Measurements from ENCODE around the gene PGGT1B.
A peak's percentile ranks its signal among the peaks of the same experiment; 100 is the strongest.

Gene PGGT1B

DNA sequence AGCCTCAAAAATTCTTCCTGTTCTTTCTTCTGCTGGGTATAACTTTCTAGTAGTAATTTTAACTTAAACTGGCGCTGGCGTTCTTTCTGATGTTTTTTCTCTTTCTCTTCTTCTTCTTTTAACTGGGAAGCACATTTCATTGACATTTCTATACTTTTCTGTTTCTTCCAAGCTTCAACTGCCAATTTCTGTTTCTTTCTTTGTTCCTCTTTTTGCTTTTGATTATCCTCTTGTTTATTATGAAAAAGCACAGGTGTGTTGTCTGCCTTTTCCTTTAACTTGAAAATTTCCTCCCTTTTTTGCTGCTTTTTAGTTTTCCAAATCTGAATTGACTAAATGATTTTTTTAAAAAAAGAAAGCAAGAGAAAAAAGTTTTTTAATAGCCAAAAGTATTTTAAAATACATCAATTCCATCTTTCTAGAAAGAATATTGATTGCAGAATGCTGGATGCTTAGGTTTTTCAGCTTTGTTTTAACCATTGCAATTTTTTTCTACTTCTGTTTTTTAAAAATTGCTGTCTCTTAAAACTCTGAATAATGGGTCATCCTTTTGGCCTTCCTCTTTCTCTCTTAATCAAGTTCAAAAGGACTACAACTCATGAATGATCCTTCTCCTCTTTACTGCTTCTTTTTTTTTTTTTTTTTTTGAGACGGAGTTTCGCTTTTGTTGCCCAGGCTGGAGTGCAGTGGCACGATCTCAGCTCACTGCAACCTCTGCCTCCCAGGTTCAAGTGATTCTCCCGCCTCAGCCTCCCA lies 8.8 kb upstream of the PGGT1B start:
- H3F3A ChIP-seq (ENCODE audit: control insufficient read depth, insufficient read depth) = peaks cover 30% of the 10 kb centered on the region
- peak overlapping the region; percentile 50 for H3K4me3 ChIP-seq (ENCODE audit: low read length)
- TF ChIP-seq EZH2phosphoT487 (IDR thresholded peaks at IDR 0.05; ENCODE audit: borderline replicate concordance, low read length) = no peak
- H3K4me1 ChIP-seq (ENCODE audit: control insufficient read depth, low read length) = peaks cover 55% of the 10 kb centered on the region
- no peaks in the 10 kb centered on the region for H3K9me2 ChIP-seq (replicated peaks; ENCODE audit: control insufficient read depth, low read length)
- H3K4me2 ChIP-seq (ENCODE audit: low read length) = peak overlapping the region; percentile 59
- no peaks in the 10 kb centered on the region for H3K9me3 ChIP-seq (ENCODE audit: control insufficient read depth, insufficient read depth, low read length)
- peak overlapping the region; percentile 66 for H3K27ac ChIP-seq (ENCODE audit: low read depth, low read length)
- no peaks in the 10 kb centered on the region for H4K20me1 ChIP-seq (ENCODE audit: control insufficient read depth, insufficient read depth, low read depth, low read length)
- no peaks in the 10 kb centered on the region for H3K79me2 ChIP-seq (ENCODE audit: control insufficient read depth, low read length)
- 0 out of 2 replicates have a peak, but pooled peaks cover 3% of the 10 kb centered on the region for H3K36me3 ChIP-seq (ENCODE audit: control insufficient read depth, low read length)
- no peaks in the 10 kb centered on the region for H3K27me3 ChIP-seq (ENCODE audit: control insufficient read depth, low read length)

GRCh38 chr5:115267617-115268016 lies 4.9 kb upstream of the PGGT1B start:
- Histone ChIP-seq H3K9me2 (replicated peaks; ENCODE audit: control insufficient read depth, low read length) (no peaks in the 10 kb centered on the region), H3K4me3 (ENCODE audit: low read length) (no peak overlapping the region), H4K20me1 (ENCODE audit: control insufficient read depth, insufficient read depth, low read depth, low read length) (no peaks in the 10 kb centered on the region), H3K79me2 (ENCODE audit: control insufficient read depth, low read length) (no peaks in the 10 kb centered on the region), H3K36me3 (ENCODE audit: control insufficient read depth, low read length) (no peaks in the 10 kb centered on the region), H3F3A (ENCODE audit: control insufficient read depth, insufficient read depth) (peaks cover 27% of the 10 kb centered on the region), H3K4me1 (ENCODE audit: control insufficient read depth, low read length) (peaks cover 36% of the 10 kb centered on the region), H3K27ac (ENCODE audit: low read depth, low read length) (no peak overlapping the region), H3K27me3 (ENCODE audit: control insufficient read depth, low read length) (no peaks in the 10 kb centered on the region), H3K9me3 (ENCODE audit: control insufficient read depth, insufficient read depth, low read length) (no peaks in the 10 kb centered on the region), H3K4me2 (ENCODE audit: low read length) (no peak overlapping the region)
- TF ChIP-seq, protein P1, sequence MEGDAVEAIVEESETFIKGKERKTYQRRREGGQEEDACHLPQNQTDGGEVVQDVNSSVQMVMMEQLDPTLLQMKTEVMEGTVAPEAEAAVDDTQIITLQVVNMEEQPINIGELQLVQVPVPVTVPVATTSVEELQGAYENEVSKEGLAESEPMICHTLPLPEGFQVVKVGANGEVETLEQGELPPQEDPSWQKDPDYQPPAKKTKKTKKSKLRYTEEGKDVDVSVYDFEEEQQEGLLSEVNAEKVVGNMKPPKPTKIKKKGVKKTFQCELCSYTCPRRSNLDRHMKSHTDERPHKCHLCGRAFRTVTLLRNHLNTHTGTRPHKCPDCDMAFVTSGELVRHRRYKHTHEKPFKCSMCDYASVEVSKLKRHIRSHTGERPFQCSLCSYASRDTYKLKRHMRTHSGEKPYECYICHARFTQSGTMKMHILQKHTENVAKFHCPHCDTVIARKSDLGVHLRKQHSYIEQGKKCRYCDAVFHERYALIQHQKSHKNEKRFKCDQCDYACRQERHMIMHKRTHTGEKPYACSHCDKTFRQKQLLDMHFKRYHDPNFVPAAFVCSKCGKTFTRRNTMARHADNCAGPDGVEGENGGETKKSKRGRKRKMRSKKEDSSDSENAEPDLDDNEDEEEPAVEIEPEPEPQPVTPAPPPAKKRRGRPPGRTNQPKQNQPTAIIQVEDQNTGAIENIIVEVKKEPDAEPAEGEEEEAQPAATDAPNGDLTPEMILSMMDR (IDR thresholded peaks at IDR 0.05; ENCODE audit: low read depth, low read length, poor library complexity, severe bottlenecking) = no peak
- no peak for TF ChIP-seq EZH2phosphoT487 (IDR thresholded peaks at IDR 0.05; ENCODE audit: borderline replicate concordance, low read length)

- H3K9me2 ChIP-seq (replicated peaks; ENCODE audit: control insufficient read depth, low read length) = no peaks in the 10 kb centered on the region
- no peak for TF ChIP-seq EZH2phosphoT487 (IDR thresholded peaks at IDR 0.05; ENCODE audit: borderline replicate concordance, low read length)
- TF ChIP-seq, protein P1 (IDR thresholded peaks at IDR 0.05; ENCODE audit: low read depth, low read length, poor library complexity, severe bottlenecking) = no peak
These were observed 2.5 kb upstream of the PGGT1B start for GRCh38 chr5:115265220-115265619.

DNA sequence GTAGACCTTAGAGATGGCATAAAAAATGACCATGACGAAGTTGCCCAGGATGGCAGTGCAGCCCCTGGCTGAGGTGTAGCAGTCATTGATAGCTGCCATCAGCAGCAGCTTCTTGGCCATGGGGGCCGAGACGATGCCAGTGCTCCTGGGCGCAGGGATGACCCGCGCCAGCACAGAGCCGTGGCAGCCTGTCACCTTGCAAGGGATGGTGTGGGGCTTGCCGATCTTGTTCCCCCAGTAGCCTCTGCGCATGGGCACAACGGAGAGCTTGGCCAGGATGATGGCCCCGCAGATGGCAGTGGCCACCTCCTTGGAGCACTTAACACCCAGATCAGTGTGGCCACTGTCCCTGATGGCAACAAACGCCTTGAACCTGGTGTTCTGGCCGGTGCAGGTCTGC lies 2.1 kb upstream of the PGGT1B start:
- H3K9me2 ChIP-seq (replicated peaks; ENCODE audit: control insufficient read depth, low read length) = no peaks in the 10 kb centered on the region
- peaks cover 8% of the 10 kb centered on the region; the same call in 1 of the 2 replicates for H3K36me3 ChIP-seq (ENCODE audit: control insufficient read depth, low read length)
- peaks cover 9% of the 10 kb centered on the region; the same call in 1 of the 2 replicates for H3F3A ChIP-seq (ENCODE audit: control insufficient read depth, insufficient read depth)
- H3K27ac ChIP-seq (ENCODE audit: low read depth, low read length) = no peak overlapping the region
- no peak for TF ChIP-seq EZH2phosphoT487 (IDR thresholded peaks at IDR 0.05; ENCODE audit: borderline replicate concordance, low read length)
- TF ChIP-seq, protein P1 (IDR thresholded peaks at IDR 0.05; ENCODE audit: low read depth, low read length, poor library complexity, severe bottlenecking) = no peak
- H3K9me3 ChIP-seq (ENCODE audit: control insufficient read depth, insufficient read depth, low read length) = no peaks in the 10 kb centered on the region
- H3K79me2 ChIP-seq (ENCODE audit: control insufficient read depth, low read length) = peaks cover 28% of the 10 kb centered on the region
- H3K4me2 ChIP-seq (ENCODE audit: low read length) = no peak overlapping the region
- peaks cover 27% of the 10 kb centered on the region for H3K4me1 ChIP-seq (ENCODE audit: control insufficient read depth, low read length)
- H4K20me1 ChIP-seq (ENCODE audit: control insufficient read depth, insufficient read depth, low read depth, low read length) = no peaks in the 10 kb centered on the region
- H3K27me3 ChIP-seq (ENCODE audit: control insufficient read depth, low read length) = no peaks in the 10 kb centered on the region
- no peak overlapping the region for H3K4me3 ChIP-seq (ENCODE audit: low read length)

More at GRCh38 chr5:115265220-115265619, 2.5 kb upstream of the PGGT1B start:
- Histone ChIP-seq H4K20me1 (ENCODE audit: control insufficient read depth, insufficient read depth, low read depth, low read length) (no peaks in the 10 kb centered on the region), H3K79me2 (ENCODE audit: control insufficient read depth, low read length) (peaks cover 24% of the 10 kb centered on the region), H3K36me3 (ENCODE audit: control insufficient read depth, low read length) (peaks cover 7% of the 10 kb centered on the region; the same call in 1 of the 2 replicates), H3K4me1 (ENCODE audit: control insufficient read depth, low read length) (peaks cover 27% of the 10 kb centered on the region), H3K9me3 (ENCODE audit: control insufficient read depth, insufficient read depth, low read length) (no peaks in the 10 kb centered on the region), H3K4me2 (ENCODE audit: low read length) (no peak overlapping the region), H3K27ac (ENCODE audit: low read depth, low read length) (no peak overlapping the region), H3K27me3 (ENCODE audit: control insufficient read depth, low read length) (no peaks in the 10 kb centered on the region), H3F3A (ENCODE audit: control insufficient read depth, insufficient read depth) (peaks cover 12% of the 10 kb centered on the region; the same call in 1 of the 2 replicates), H3K4me3 (ENCODE audit: low read length) (no peak overlapping the region)

Data from DOHH2 (cell line).